ENCODE results near the gene PPM1J.
"Not testable (repeated sequence)": the region's sequence is repeated elsewhere in the genome, so short reads cannot be mapped to it uniquely, and the experiment has no call there.

The PPM1J gene, protein sequence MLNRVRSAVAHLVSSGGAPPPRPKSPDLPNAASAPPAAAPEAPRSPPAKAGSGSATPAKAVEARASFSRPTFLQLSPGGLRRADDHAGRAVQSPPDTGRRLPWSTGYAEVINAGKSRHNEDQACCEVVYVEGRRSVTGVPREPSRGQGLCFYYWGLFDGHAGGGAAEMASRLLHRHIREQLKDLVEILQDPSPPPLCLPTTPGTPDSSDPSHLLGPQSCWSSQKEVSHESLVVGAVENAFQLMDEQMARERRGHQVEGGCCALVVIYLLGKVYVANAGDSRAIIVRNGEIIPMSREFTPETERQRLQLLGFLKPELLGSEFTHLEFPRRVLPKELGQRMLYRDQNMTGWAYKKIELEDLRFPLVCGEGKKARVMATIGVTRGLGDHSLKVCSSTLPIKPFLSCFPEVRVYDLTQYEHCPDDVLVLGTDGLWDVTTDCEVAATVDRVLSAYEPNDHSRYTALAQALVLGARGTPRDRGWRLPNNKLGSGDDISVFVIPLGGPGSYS

DNA sequence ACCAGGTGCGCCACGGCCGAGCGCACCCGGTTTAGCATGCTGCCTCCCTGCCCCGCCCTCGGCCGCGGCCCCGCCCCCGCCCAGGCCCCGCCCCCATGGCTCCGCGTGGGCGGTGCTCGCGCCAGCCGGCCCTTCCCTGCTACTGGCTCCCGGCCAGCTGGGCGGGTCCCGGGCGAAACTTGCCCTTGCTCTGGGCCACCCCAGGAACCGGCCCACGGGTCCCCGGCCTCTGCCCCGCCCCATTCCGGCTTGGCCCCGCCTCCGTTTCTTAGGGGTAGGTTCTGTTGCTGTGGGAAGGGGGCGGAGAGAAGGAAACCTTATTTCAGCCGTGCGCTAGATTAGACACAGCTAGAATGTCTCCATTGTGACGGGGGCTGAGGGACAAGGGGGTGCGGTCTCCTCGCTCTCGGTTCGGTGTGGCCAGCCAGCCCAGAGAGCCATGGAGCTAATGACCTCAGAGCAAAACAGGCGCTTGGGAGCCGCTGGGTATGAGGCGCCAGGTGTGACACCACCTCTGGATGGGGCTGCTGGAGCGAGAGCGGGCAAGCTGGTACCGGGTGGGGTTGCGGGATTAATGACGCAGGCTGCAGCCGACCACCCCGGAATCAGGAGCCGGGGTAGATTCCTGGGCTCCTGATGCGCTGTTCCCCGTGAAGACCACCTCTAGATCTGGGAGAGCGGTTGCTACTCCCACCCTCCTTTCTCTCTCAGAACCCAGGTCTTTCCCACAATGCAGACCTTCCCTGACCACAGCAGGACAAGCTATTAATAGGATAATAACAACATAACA lies at the start of gene PPM1J:
Gene PPM1J, minus strand, starts transcription at position 69 of the 790 bp plus-strand sequence. Its CDS starts 31 bp downstream, at position 38.
- peak; percentile 96 for DNase-seq (ENCODE audit: low spot score)

DNA sequence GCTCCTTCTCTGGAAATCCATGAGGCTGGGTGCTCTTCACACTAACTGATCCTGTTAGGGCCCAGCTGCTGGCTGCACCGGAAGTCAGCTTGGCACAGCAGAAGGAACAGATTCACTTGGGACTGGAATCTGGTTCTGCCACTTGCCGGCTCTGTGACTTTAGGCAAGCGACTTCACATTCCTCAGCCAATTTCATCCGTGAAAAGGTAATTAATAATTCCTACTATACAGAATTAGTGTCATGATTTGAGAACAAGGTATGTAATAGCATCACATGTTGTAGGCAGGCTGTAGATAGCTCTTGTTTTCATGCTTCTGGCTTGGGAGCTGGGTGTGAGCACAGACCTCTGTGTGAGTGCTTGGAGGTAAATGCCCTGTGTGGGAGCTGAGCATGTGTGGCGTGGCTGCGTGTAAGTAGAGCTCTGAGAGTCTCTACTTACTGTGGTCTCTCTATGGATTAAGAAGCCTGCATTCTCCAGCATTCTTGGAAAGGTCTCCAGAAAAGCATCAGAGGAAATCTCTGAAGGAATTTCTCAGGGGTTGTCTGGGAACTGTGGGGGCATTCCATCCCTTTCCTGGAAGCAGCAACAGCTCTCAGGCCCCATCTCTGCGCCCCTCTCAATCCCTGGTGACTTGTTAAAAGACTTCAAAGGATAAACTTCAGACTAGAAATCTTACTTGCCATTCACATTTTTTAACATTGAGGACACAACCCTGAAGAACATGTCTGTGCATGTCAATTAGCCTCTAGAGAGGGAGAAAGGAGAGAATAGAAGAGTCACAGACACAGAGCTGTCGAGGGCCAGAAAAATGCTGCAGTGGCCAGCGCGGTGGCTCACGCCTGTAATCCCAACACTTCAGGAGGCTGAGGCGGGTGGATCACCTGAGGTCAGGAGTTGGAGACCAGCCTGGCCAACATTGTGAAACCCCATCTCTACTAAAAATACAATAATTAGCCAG lies 47.7 kb upstream of the PPM1J start:
- DNase-seq (ENCODE audit: low spot score): no peak

DNA sequence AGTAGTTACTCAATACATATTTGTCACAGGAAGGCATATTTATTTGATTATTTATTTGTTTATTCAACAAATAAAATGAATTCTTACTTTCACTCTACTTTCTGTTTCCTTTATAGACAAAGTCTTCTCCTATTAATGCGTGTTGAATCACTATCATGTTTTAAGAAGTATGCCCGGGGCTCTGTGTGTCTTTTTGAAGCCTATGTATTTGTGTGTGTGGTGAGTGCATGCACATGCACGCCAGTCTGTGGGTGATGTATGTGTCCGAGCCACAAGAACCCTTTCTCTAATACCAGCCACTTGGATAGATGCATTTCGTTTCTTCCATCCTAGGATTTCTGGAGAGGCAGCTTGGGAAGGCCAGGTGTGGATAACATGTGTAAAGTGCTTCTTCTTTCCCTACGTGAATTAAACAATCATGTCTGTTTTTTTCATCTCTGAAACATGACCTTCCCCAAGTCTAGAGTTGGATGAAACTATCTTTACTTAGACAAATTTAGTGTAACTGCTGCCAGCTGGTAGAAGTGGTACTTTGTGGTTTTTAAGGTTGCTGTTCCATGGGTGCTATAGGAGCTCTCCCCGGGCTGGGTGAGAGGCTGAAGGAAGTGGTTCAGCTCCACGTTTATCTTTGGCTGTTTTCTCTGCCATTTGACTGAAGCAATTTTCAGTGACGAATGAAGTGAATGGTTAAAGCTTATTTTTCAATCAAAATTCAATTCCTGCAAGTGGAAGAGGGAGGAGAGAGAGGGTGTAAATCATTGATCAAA lies 46.8 kb upstream of the PPM1J start:
- DNase-seq (ENCODE audit: low spot score): no peak

DNA sequence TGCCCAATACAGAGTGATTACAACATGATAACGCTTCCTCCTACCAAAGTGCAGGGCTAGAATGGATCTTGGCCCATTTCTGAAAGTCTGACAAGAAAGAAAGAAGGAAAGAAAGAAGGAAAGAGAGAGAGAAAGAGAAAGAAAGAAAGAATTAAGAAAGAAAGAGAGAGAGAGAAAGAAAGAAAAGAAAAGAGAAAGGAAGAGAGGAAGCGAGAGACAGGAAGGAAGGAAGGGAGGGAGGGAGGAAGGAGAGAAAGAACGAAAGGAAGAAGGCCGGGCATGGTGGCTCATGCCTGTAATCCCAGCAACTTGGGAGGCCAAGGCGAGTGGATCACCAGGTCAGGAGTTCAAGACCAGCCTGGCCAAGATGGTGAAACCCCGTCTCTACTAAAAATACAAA lies 44.1 kb upstream of the PPM1J start:
- no peak for DNase-seq (ENCODE audit: low spot score)

DNA sequence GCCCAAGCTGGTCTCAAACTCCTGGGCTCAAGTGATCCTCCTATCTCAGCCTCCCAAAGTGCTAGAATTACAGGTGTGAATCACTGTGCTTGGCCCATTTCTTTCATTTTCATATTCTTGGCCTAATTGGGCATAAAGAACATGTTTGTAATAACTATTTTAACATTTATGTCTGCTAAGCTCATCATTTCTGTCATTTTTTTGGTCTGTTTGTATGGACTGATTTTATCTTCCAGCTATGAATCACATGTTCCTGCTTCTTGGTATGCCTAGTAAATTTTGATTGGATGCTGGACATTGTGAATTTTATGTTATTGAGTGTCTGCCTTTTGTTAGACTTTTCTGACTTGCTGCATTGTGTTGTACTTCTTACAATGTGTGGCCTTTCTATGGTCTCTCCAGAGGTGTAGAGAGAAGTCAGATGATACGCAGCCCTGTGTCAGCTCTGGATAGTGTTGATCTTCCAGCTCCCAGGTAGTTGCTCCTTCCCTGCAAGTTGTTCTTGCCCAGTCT lies 39.0 kb upstream of the PPM1J start:
- DNase-seq (ENCODE audit: low spot score): no peak

DNA sequence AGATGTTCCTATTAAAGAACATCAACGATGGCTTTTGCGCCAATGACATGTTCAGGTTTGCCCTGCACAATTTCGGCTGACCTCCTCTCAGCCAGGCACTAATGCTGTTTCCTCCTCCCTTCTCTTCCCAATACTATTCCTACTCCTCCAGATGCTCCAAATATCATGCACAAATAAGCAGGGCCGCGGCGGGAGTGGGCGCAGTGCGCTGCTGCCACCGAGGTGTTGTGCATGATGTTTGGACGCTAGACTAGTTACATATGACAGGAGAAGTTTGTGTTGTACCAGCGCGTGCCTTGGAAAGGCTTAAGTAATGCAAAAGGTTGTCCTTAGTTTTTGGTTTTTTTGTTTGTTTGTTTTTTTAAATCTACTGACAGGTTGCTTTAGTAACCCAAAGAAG lies 33.3 kb upstream of the PPM1J start:
- no peak for DNase-seq (ENCODE audit: low spot score)

DNA sequence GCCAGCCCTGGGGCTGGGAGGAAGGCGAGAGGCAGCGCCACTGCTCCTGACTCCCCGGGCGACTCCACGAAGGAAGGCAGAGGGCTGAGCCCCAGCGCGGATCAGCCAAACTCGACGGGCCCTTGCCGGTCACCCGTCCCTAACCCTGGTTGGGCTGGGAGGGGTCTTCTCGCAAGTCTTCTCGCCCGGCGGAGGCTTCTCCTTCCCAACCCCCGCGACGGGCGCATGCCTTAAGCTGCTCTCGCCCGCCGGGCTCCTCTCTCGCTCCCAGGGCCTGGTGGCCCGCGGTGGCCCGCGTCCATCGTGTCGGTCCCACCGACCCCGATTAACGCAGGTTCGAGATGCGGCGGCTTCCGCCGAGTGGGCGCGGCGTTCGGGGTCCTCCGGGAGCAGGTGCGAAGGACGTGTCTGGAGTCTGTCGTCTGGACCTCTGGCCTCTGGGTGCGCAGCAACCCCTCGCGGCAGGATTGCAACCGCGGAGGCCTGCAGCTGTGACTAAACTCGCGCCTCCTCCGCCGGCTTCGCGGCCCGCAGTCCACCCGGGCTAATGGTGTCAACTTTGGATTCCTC lies 29.0 kb upstream of the PPM1J start:
- DNase-seq (ENCODE audit: low spot score): no peak

DNA sequence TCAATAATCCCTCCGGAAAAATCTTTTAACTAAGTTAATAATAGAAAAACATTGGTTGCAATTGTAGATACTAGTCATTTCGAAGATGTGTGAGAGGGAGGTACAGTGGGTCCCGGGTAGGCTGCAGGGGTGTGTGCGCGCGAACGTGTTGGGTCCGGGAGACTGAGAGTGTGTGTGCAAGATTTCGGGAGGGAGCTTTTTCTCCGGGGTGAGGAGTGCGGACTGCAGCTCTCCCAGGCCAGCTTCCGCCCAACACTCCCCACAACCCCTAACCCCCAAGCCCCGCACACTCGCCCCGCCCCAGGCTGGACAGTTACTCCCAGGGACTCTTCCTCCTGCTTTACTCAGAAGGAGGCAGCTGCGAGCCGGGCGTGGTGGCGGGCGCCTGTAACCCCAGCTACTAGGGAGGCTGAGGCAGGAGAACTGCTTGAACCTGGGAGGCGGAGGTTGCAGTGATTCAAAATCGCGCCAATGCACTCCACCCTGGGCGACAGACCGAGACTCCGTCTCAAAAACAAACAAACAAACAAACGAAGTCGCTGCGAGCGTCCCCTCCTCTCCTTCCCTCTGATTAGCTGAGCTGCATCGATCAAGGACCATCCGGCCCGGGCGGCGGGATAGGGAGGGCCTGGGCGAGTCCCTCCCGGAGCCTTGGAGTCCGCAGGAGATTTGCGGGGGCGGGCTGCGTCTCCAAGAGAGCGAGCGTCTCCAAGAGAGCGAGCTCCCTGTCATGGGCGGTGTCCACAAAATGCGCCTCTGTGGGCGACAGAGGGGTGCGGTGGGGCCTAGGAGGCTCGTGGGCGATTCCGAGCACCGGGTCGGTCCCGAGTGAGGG lies 28.3 kb upstream of the PPM1J start:
- DNase-seq (ENCODE audit: low spot score): no peak

DNA sequence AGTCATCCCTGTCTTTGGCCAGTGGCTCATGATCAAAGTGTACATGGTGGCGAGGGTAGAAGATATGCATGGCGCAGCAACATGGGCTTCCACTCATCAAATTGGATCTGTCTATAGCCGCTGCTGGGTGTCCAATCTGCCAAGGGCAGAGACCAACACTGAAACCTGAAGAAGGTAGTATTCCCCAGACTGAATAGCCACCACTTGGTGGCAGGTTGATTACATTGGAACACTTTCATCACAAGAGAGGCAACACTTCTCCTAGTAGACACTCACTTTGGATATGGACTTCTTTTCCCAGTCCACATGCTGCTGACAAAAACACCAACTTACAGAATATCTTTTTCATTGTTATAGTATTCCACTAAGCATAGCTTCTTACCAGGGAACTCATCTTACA lies 22.4 kb upstream of the PPM1J start:
- no peak for DNase-seq (ENCODE audit: low spot score)

DNA sequence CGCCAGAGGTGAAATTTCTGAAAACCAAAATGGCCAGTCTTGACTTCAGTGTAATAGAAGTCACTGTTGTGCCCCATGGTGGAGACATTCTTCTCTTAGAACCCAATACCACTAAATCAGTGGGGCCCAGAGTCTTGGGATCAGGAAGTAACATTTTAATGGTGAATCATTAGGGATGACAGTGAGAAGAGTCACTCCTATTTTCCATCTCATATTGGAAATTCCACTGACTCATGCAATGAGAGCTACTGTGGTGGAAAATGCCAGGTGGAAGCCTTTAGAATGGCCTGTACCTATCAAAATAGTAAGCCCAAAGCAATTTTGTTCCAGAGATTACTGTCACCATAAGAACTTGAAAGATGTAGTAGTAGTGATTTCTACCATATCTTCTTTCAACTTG lies 20.6 kb upstream of the PPM1J start:
- peak; percentile 46 for DNase-seq (ENCODE audit: low spot score)

DNA sequence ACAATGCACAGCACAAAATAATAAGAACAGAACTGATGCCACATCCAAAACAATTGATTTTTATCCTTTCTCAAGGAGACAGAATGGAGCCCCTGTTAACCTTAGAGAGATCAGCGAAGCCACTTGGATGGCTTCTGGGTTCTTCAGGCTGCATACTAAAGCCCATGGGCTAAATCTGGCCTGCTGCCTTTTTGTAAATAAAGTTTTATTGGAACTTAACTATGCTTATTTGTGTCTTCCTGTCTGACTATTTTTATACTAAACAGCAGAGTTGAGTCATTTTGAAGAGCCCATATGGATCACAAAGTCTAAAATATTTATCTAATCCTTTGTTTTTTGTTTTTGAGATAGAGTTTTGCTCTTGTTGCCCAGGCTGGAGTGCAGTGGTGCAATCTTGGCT lies 16.3 kb upstream of the PPM1J start:
- DNase-seq (ENCODE audit: low spot score): no peak

DNA sequence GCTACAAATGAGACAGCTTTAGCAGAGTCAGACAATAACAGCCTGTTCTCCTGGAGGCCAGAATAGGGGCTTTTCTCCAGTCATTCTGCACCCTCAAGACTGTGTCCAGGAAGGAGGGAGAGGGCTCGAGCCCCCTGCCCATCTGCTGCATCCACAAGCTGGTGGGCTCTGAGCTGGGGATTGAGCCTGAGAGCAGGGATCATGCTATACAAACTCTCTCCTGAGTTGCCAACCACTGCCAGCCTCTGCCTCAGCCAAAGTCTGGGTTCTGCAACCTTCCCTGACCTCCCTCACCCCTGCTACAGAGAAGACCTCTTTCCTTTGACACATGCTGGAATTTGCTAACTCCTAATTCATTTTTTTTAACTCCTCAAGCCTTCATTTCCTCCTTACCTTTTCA lies 14.8 kb upstream of the PPM1J start:
- no peak for DNase-seq (ENCODE audit: low spot score)

DNA sequence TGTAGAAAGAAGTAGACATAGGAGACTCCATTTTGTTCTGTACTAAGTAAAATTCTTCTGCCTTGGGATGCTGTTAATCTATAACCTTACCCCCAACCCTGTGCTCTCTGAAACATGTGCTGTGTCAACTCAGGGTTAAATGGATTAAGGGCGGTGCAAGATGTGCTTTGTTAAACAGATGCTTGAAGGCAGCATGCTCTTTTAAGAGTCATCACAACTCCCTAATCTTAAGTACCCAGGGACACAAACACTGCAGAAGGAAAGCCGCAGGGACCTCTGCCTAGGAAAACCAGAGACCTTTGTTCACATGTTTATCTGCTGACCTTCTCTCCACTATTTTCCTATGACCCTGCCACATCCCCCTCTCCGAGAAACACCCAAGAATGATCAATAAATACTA lies 13.9 kb upstream of the PPM1J start:
- DNase-seq (ENCODE audit: low spot score): not testable (repeated sequence)

DNA sequence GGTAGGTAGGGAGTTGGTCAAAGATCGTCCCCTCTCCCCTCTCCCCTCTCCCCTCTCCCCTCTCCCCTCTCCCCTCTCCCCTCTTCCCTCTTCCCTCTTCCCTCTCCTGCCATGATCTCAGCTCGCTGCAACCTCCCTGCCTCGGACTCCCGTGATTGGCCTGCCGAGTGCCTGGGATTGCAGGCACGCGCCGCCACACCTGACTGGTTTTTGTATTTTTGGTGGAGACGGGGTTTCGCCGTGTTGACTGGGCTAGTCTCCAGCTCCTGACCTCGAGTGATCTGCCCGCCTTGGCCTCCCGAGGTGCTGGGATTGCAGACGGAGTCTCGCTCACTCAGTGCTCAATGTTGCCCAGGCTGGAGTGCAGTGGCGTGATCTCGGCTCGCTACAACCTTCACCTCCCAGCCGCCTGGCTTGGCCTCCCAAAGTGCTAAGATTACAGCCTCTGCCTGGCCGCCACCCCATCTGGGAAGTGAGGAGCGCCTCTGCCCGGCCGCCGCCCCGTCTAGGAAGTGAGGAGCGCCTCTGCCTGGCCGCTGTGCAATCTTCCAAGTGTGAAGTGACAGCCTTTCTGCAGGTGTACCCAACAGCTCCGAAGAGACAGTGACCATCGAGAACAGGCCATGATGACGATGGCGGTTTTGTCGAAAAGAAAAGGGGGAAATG lies 13.3 kb upstream of the PPM1J start:
- not testable (repeated sequence) for DNase-seq (ENCODE audit: low spot score)

DNA sequence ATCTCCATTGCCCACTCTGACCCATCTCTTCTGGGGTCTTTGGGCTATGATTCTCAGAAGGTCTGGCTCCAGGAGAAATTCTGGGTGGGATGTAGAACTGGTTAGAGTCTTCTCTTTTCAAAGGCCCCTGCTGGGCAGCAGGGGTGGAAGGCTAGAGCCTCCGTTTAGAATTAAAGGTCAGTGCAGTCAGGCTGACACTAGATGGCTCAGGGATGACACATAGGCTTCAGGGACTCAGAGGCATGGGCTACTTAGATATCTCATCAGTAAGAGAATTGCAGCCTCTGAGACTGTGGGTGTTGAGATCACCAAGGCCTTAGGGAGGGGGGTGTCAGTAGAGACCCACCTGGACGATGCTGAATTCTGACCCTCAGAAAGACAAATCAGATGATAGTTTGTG lies 12.6 kb upstream of the PPM1J start:
- no peak for DNase-seq (ENCODE audit: low spot score)

DNA sequence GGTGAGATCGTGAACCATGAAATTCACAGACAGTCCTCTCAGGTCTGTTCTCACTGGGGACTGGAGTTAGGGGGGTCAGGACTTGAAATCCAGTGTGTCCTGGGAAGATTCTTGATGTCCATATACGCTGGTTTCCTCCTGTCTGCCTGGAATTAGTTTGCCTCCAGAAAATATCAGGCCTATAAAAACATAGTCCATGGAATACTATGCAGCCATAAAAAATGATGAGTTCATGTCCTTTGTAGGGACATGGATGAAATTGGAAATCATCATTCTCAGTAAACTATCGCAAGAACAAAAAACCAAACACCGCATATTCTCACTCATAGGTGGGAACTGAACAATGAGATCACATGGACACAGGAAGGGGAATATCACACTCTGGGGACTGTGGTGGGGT lies 9.1 kb upstream of the PPM1J start:
- DNase-seq (ENCODE audit: low spot score): not testable (repeated sequence)

DNA sequence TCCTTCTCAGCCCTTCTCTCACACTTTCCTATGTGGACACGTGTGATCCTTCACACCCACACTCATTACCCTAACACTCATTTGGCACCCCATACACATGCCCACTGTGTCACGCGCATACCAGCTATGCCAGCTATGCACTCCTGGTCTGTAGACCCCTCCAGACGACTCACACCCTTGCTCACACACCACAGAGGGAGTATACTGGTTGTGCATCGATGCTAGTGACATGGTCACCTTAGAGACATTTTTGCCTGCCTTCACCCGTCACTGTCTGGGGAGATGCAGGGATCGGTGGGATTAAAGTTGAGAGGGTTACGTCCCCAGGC lies 8.3 kb upstream of the PPM1J start:
- DNase-seq (ENCODE audit: low spot score): no peak

DNA sequence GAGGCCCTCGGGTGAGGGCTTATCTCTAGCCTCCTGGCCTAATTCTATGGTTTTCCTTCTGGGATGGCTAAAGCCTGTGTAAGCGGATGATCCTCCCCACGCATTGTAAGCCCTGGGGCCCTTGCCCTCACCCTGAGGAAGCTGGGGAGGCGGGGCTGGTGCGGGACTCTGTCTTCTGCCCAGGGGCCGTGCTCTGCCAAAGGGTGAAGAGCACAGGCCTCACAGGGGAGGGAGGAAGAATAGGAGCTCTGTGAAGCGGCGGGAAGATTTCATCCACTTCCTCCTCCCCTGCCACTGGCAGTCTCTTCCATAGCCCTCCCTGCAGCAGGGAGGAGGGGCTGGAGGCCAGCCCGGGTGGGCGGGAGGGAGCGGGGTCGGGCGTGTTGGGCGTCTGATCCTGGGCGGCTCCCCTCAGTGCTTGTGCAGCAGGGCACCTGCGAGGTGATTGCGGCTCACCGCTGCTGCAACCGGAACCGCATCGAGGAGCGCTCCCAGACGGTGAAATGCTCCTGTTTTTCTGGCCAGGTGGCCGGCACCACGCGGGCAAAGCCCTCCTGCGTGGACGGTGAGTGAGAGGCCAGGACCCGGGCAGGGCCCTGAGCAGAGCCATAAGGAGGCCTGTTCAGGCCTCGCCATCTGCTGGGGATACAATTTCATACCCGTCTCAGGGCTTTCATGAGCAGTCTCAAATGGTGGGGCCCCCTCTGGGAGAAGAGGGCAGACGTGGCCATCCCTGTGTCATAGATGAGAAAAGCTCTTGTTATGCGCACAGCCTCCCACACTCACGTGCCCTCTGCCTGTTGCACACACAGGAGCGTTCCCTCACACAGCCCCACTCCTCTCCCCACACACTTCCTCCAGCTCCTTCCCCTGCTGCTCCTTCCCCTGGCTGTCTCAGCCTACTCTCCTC lies 7.7 kb upstream of the PPM1J start:
- no peak for DNase-seq (ENCODE audit: low spot score)

Measured in LoVo (cell line).